Activated naive CD8-positive, alpha-beta T cell treated with anti-CD3 and anti-CD28 coated beads, Interleukin-2, amount 50 U/mL, for 24 hours (primary cell): ENCODE results near the gene B3GALT5.

Experiments used
- ATAC-seq: fragments of 150-1000 bp; cut with Tn5 transposase; one replicate; pipeline ENCODE4 v1.10.0; 2021
- DNase-seq: peaks from one replicate; pipeline ENCODE4 v3.0.0; 2021
- H3K27ac Mint-ChIP-seq: one replicate; pipeline ENCODE4 v1.8.0; 2021; ENCODE audit warnings: mild to moderate bottlenecking, mixed read lengths
- H3K27me3 Mint-ChIP-seq: one replicate; pipeline ENCODE4 v1.8.0; 2021; ENCODE audit warnings: mixed read lengths
- H3K36me3 Mint-ChIP-seq: one replicate; pipeline ENCODE4 v1.8.0; 2021; ENCODE audit warnings: low read depth, mixed read lengths
- H3K4me1 Mint-ChIP-seq: one replicate; pipeline ENCODE4 v1.8.0; 2021; ENCODE audit warnings: mixed read lengths
- H3K4me3 Mint-ChIP-seq: one replicate; pipeline ENCODE4 v1.8.0; 2021; ENCODE audit warnings: mild to moderate bottlenecking, moderate library complexity, mixed read lengths
- H3K9me3 Mint-ChIP-seq: one replicate; pipeline ENCODE4 v1.8.0; 2021; ENCODE audit warnings: mixed read lengths

B3GALT5 gene

GRCh38 chr21:39628385-39628784, 15.6 kb downstream of the B3GALT5 start:
- Mint-ChIP-seq H3K4me3 (no peak overlapping the region), H3K36me3 (no peaks in the 10 kb centered on the region), H3K9me3 (peaks cover 9% of the 10 kb centered on the region), H3K27me3 (peaks cover 5% of the 10 kb centered on the region), H3K4me1 (no peaks in the 10 kb centered on the region), H3K27ac (no peak overlapping the region)
- ATAC-seq (no peak), DNase-seq (no peak)

GRCh38 chr21:39630191-39630591, 17.5 kb downstream of the B3GALT5 start:
- H3K36me3 Mint-ChIP-seq = no peaks in the 10 kb centered on the region
- ATAC-seq = no peak
- H3K4me1 Mint-ChIP-seq = no peaks in the 10 kb centered on the region
- H3K9me3 Mint-ChIP-seq = no peaks in the 10 kb centered on the region
- no peak overlapping the region for H3K4me3 Mint-ChIP-seq
- DNase-seq = no peak
- H3K27ac Mint-ChIP-seq = no peak overlapping the region
- peaks cover 7% of the 10 kb centered on the region for H3K27me3 Mint-ChIP-seq

- DNase-seq (no peak), ATAC-seq (no peak)
- Mint-ChIP-seq H3K27ac (no peak overlapping the region), H3K27me3 (peaks cover 7% of the 10 kb centered on the region), H3K9me3 (no peaks in the 10 kb centered on the region), H3K36me3 (no peaks in the 10 kb centered on the region), H3K4me1 (no peaks in the 10 kb centered on the region), H3K4me3 (no peak overlapping the region)
Observed at GRCh38 chr21:39630827-39631226, 18.1 kb downstream of the B3GALT5 start.

GRCh38 chr21:39631842-39632562, 19.3 kb downstream of the B3GALT5 start:
- Mint-ChIP-seq H3K36me3 (no peaks in the 10 kb centered on the region), H3K4me3 (no peak overlapping the region), H3K27ac (no peak overlapping the region), H3K9me3 (no peaks in the 10 kb centered on the region), H3K27me3 (peaks cover 9% of the 10 kb centered on the region), H3K4me1 (no peaks in the 10 kb centered on the region)
- DNase-seq (no peak), ATAC-seq (no peak)

GRCh38 chr21:39632796-39633442, 20.2 kb downstream of the B3GALT5 start:
- no peak for DNase-seq
- no peak for ATAC-seq

GRCh38 chr21:39633770-39634181, 21.0 kb downstream of the B3GALT5 start:
- ATAC-seq (no peak), DNase-seq (no peak)
- Mint-ChIP-seq H3K27me3 (peaks cover 7% of the 10 kb centered on the region), H3K4me1 (no peaks in the 10 kb centered on the region), H3K9me3 (no peaks in the 10 kb centered on the region), H3K27ac (no peak overlapping the region), H3K4me3 (no peak overlapping the region), H3K36me3 (no peaks in the 10 kb centered on the region)

More at GRCh38 chr21:39632796-39633442, 20.2 kb downstream of the B3GALT5 start:
- no peaks in the 10 kb centered on the region for H3K36me3 Mint-ChIP-seq
- peaks cover 11% of the 10 kb centered on the region for H3K27me3 Mint-ChIP-seq
- no peaks in the 10 kb centered on the region for H3K9me3 Mint-ChIP-seq
- no peaks in the 10 kb centered on the region for H3K4me1 Mint-ChIP-seq
- H3K4me3 Mint-ChIP-seq = no peak overlapping the region
- no peak overlapping the region for H3K27ac Mint-ChIP-seq

- ATAC-seq (no peak), DNase-seq (no peak)
- no peaks in the 10 kb centered on the region for H3K4me1 Mint-ChIP-seq
- H3K36me3 Mint-ChIP-seq = no peaks in the 10 kb centered on the region
- no peaks in the 10 kb centered on the region for H3K9me3 Mint-ChIP-seq
- peaks cover 7% of the 10 kb centered on the region for H3K27me3 Mint-ChIP-seq
- no peak overlapping the region for H3K4me3 Mint-ChIP-seq
- H3K27ac Mint-ChIP-seq = no peak overlapping the region
Observed at GRCh38 chr21:39634507-39634906, 21.8 kb downstream of the B3GALT5 start.

- Mint-ChIP-seq H3K4me3 (no peak overlapping the region), H3K9me3 (no peaks in the 10 kb centered on the region), H3K27ac (no peak overlapping the region), H3K4me1 (no peaks in the 10 kb centered on the region), H3K36me3 (no peaks in the 10 kb centered on the region), H3K27me3 (peaks cover 13% of the 10 kb centered on the region)
- no peak for ATAC-seq
- DNase-seq = no peak
Observed at GRCh38 chr21:39637197-39637970, 24.6 kb downstream of the B3GALT5 start.

- no peak overlapping the region for H3K27ac Mint-ChIP-seq
- H3K27me3 Mint-ChIP-seq = peaks cover 13% of the 10 kb centered on the region
- H3K4me3 Mint-ChIP-seq = no peak overlapping the region
- DNase-seq (no peak), ATAC-seq (no peak)
- no peaks in the 10 kb centered on the region for H3K4me1 Mint-ChIP-seq
- no peaks in the 10 kb centered on the region for H3K36me3 Mint-ChIP-seq
- no peaks in the 10 kb centered on the region for H3K9me3 Mint-ChIP-seq
Observed at GRCh38 chr21:39637971-39638240, 25.2 kb downstream of the B3GALT5 start.

GRCh38 chr21:39638281-39638680, 25.5 kb downstream of the B3GALT5 start:
- DNase-seq = no peak
- H3K4me1 Mint-ChIP-seq = no peaks in the 10 kb centered on the region
- ATAC-seq = no peak
- no peaks in the 10 kb centered on the region for H3K9me3 Mint-ChIP-seq
- peaks cover 13% of the 10 kb centered on the region for H3K27me3 Mint-ChIP-seq
- no peak overlapping the region for H3K27ac Mint-ChIP-seq
- H3K36me3 Mint-ChIP-seq = no peaks in the 10 kb centered on the region
- no peak overlapping the region for H3K4me3 Mint-ChIP-seq

GRCh38 chr21:39640754-39641153, 28.0 kb downstream of the B3GALT5 start:
- no peak for DNase-seq
- Mint-ChIP-seq H3K36me3 (no peaks in the 10 kb centered on the region), H3K27me3 (peaks cover 11% of the 10 kb centered on the region), H3K4me3 (no peak overlapping the region), H3K27ac (no peak overlapping the region), H3K4me1 (no peaks in the 10 kb centered on the region), H3K9me3 (no peaks in the 10 kb centered on the region)
- ATAC-seq = no peak

GRCh38 chr21:39641827-39642450, 29.2 kb downstream of the B3GALT5 start:
- no peak for DNase-seq
- no peak for ATAC-seq
- H3K4me1 Mint-ChIP-seq = no peaks in the 10 kb centered on the region
- H3K27me3 Mint-ChIP-seq = peaks cover 10% of the 10 kb centered on the region
- H3K4me3 Mint-ChIP-seq = no peak overlapping the region
- no peaks in the 10 kb centered on the region for H3K9me3 Mint-ChIP-seq
- H3K36me3 Mint-ChIP-seq = no peaks in the 10 kb centered on the region
- no peak overlapping the region for H3K27ac Mint-ChIP-seq

- Mint-ChIP-seq H3K9me3 (no peaks in the 10 kb centered on the region), H3K36me3 (no peaks in the 10 kb centered on the region), H3K4me3 (no peak overlapping the region), H3K27ac (no peak overlapping the region), H3K27me3 (peaks cover 8% of the 10 kb centered on the region), H3K4me1 (no peaks in the 10 kb centered on the region)
- ATAC-seq (no peak), DNase-seq (no peak)
Observed at GRCh38 chr21:39644062-39644560, 31.4 kb downstream of the B3GALT5 start.

GRCh38 chr21:39645331-39645730, 32.6 kb downstream of the B3GALT5 start:
- Mint-ChIP-seq H3K4me1 (no peaks in the 10 kb centered on the region), H3K27me3 (peaks cover 3% of the 10 kb centered on the region), H3K9me3 (no peaks in the 10 kb centered on the region), H3K27ac (no peak overlapping the region), H3K4me3 (no peak overlapping the region), H3K36me3 (no peaks in the 10 kb centered on the region)
- ATAC-seq (no peak), DNase-seq (no peak)
